Astrocyte (in vitro differentiated cells and primary cell): Measurements from ENCODE around the gene GDF7. TPM values are rescaled to one million over a fixed set of nuclear protein-coding genes. Genes with fewer than 3 reads are reported as not detected.

Experiments
- DNase-seq: peaks from one replicate; pipeline ENCODE4 v3.0.0-alpha.2; 2010; ENCODE audit warnings: low read depth
- FAIRE-seq: peaks from 2 replicates; lab custom pipeline; 2011; peaks lifted over from hg19 to GRCh38; lab: Jason Lieb, UNC
- H2AFZ ChIP-seq: 2 replicates; pipeline ENCODE4 v1.6.0; 2012; ENCODE audit warnings: low read depth, low read length, inconsistent platforms
- H3K27ac ChIP-seq: 2 replicates; pipeline ENCODE4 v1.5.1; 2011; ENCODE audit warnings: low read depth, low read length, inconsistent platforms
- H3K27me3 ChIP-seq: 2 replicates; pipeline ENCODE4 v1.6.0; 2011; ENCODE audit warnings: low read length, inconsistent platforms; ENCODE audit not compliant: insufficient read depth
- H3K36me3 ChIP-seq: 2 replicates; pipeline ENCODE4 v1.5.1; 2011; ENCODE audit warnings: low read length, inconsistent platforms; ENCODE audit not compliant: insufficient read depth
- H3K4me1 ChIP-seq: 2 replicates; pipeline ENCODE4 v1.5.1; 2011; ENCODE audit warnings: low read length, inconsistent platforms; ENCODE audit not compliant: insufficient read depth
- H3K4me2 ChIP-seq: 2 replicates; pipeline ENCODE4 v1.6.0; 2012; ENCODE audit warnings: low read length, inconsistent platforms
- H3K4me3 ChIP-seq: 2 replicates; pipeline ENCODE4 v1.5.1; 2011; ENCODE audit warnings: low read depth, mild to moderate bottlenecking, low read length, inconsistent platforms; ENCODE audit not compliant: insufficient read depth
- H3K79me2 ChIP-seq: 2 replicates; pipeline ENCODE4 v1.6.0; 2012; ENCODE audit warnings: mild to moderate bottlenecking, low read length, inconsistent platforms; ENCODE audit not compliant: insufficient read depth
- H3K9ac ChIP-seq: 2 replicates; pipeline ENCODE4 v1.6.0; 2012; ENCODE audit warnings: mild to moderate bottlenecking, low read length, inconsistent platforms
- H3K9me3 ChIP-seq: 2 replicates; pipeline ENCODE4 v1.5.1; 2012; ENCODE audit warnings: low read depth, mild to moderate bottlenecking, low read length, inconsistent platforms; ENCODE audit not compliant: insufficient read depth
- H4K20me1 ChIP-seq: 2 replicates; pipeline ENCODE4 v1.6.0; 2012; ENCODE audit warnings: low read length, inconsistent platforms; ENCODE audit not compliant: insufficient read depth
- H3K27ac Mint-ChIP-seq: one replicate; pipeline ENCODE4 v1.8.0; 2021; ENCODE audit warnings: mild to moderate bottlenecking, mixed read lengths; ENCODE audit not compliant: unreplicated experiment
- H3K27me3 Mint-ChIP-seq: one replicate; pipeline ENCODE4 v1.8.0; 2021; ENCODE audit warnings: low read depth, mixed read lengths; ENCODE audit not compliant: unreplicated experiment
- H3K36me3 Mint-ChIP-seq: one replicate; pipeline ENCODE4 v1.8.0; 2021; ENCODE audit warnings: low read depth, mixed read lengths; ENCODE audit not compliant: unreplicated experiment
- H3K4me1 Mint-ChIP-seq: one replicate; pipeline ENCODE4 v1.8.0; 2021; ENCODE audit warnings: low read depth, mixed read lengths; ENCODE audit not compliant: unreplicated experiment
- H3K4me3 Mint-ChIP-seq: one replicate; pipeline ENCODE4 v1.8.0; 2021; ENCODE audit warnings: mild to moderate bottlenecking, moderate library complexity, mixed read lengths; ENCODE audit not compliant: unreplicated experiment
- H3K9me3 Mint-ChIP-seq: one replicate; pipeline ENCODE4 v1.8.0; 2021; ENCODE audit warnings: mild to moderate bottlenecking, mixed read lengths; ENCODE audit not compliant: unreplicated experiment
- EZH2 ChIP-seq: IDR thresholded peaks from 2 replicates; pipeline ENCODE4 v1.6.1; 2012; ENCODE audit warnings: mild to moderate bottlenecking, low read length, inconsistent platforms; ENCODE audit not compliant: insufficient read depth
- total RNA-seq: library from RNA; stranded (reverse); gene quantifications from 2 replicates; pipeline ENCODE4 v1.2.1, GENCODE V29; 2021
- TF ChIP-seq, protein P1 (sequence below): IDR thresholded peaks from 2 replicates; pipeline ENCODE4 v1.5.1; 2011; ENCODE audit warnings: low read depth, mild to moderate bottlenecking, inconsistent platforms, low read length, moderate library complexity; ENCODE audit not compliant: insufficient read depth

The GDF7 gene
- total RNA-seq, 1 donor from 2014 or later, result 1.9 TPM

GRCh38 chr2:20666005-20666303 is 990 bp upstream of the GDF7 start:
- DNase-seq (no peak), FAIRE-seq (no peak)
- H4K20me1 ChIP-seq, result peaks cover 16% of the 10 kb centered on the region
- no peak overlapping the region for H3K9ac ChIP-seq
- Mint-ChIP-seq H3K27ac (no peak overlapping the region), H3K4me3 (no peak overlapping the region), H3K36me3 (no peaks in the 10 kb centered on the region), H3K4me1 (peaks cover 5% of the 10 kb centered on the region), H3K27me3 (peaks cover 72% of the 10 kb centered on the region), H3K9me3 (peaks cover 4% of the 10 kb centered on the region)
- no peak overlapping the region for H3K4me3 ChIP-seq
- TF ChIP-seq, protein P1, sequence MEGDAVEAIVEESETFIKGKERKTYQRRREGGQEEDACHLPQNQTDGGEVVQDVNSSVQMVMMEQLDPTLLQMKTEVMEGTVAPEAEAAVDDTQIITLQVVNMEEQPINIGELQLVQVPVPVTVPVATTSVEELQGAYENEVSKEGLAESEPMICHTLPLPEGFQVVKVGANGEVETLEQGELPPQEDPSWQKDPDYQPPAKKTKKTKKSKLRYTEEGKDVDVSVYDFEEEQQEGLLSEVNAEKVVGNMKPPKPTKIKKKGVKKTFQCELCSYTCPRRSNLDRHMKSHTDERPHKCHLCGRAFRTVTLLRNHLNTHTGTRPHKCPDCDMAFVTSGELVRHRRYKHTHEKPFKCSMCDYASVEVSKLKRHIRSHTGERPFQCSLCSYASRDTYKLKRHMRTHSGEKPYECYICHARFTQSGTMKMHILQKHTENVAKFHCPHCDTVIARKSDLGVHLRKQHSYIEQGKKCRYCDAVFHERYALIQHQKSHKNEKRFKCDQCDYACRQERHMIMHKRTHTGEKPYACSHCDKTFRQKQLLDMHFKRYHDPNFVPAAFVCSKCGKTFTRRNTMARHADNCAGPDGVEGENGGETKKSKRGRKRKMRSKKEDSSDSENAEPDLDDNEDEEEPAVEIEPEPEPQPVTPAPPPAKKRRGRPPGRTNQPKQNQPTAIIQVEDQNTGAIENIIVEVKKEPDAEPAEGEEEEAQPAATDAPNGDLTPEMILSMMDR, result no peak
- TF ChIP-seq EZH2, result peak; percentile 99
- H3K79me2 ChIP-seq, result no peaks in the 10 kb centered on the region
- H3K27ac ChIP-seq, result no peak overlapping the region
- H3K4me2 ChIP-seq, result peak overlapping the region; percentile 73
- H3K4me1 ChIP-seq, result peaks cover 6% of the 10 kb centered on the region
- H3K36me3 ChIP-seq, result no peaks in the 10 kb centered on the region
- peak overlapping the region; percentile 56 for H2AFZ ChIP-seq
- H3K27me3 ChIP-seq, result peaks cover 85% of the 10 kb centered on the region
- H3K9me3 ChIP-seq, result no peaks in the 10 kb centered on the region

- no peak overlapping the region for H3K27ac ChIP-seq
- peak overlapping the region; percentile 48 for H3K4me3 ChIP-seq
- peaks cover 92% of the 10 kb centered on the region for H3K27me3 ChIP-seq
- peaks cover 6% of the 10 kb centered on the region for H3K4me1 ChIP-seq
- H3K9me3 ChIP-seq, result no peaks in the 10 kb centered on the region
- FAIRE-seq (no peak), DNase-seq (no peak)
- Mint-ChIP-seq H3K36me3 (no peaks in the 10 kb centered on the region), H3K4me1 (peaks cover 2% of the 10 kb centered on the region), H3K9me3 (peaks cover 6% of the 10 kb centered on the region), H3K27ac (no peak overlapping the region), H3K27me3 (peaks cover 71% of the 10 kb centered on the region), H3K4me3 (no peak overlapping the region)
- no peaks in the 10 kb centered on the region for H3K36me3 ChIP-seq
- no peak overlapping the region for H3K9ac ChIP-seq
- peak overlapping the region; percentile 82 for H3K4me2 ChIP-seq
- peaks cover 16% of the 10 kb centered on the region for H4K20me1 ChIP-seq
- peak overlapping the region; percentile 60 for H2AFZ ChIP-seq
- H3K79me2 ChIP-seq, result no peaks in the 10 kb centered on the region
- TF ChIP-seq EZH2, result no peak
- TF ChIP-seq, protein P1, result no peak
Measured at GRCh38 chr2:20667151-20667530, 197 bp downstream of the GDF7 start.

GRCh38 chr2:20667531-20668401 is 822 bp downstream of the GDF7 start:
- Histone ChIP-seq H3K79me2 (no peaks in the 10 kb centered on the region), H3K27me3 (peaks cover 92% of the 10 kb centered on the region), H3K4me1 (peaks cover 6% of the 10 kb centered on the region), H3K4me3 (peak overlapping the region; percentile 48), H3K36me3 (no peaks in the 10 kb centered on the region), H3K4me2 (peak overlapping the region; percentile 82), H2AFZ (peak overlapping the region; percentile 60), H3K9ac (no peak overlapping the region), H3K9me3 (no peaks in the 10 kb centered on the region), H4K20me1 (peaks cover 16% of the 10 kb centered on the region), H3K27ac (no peak overlapping the region)
- Mint-ChIP-seq H3K4me1 (peaks cover 2% of the 10 kb centered on the region), H3K27ac (no peak overlapping the region), H3K9me3 (peaks cover 6% of the 10 kb centered on the region), H3K36me3 (no peaks in the 10 kb centered on the region), H3K27me3 (peaks cover 71% of the 10 kb centered on the region), H3K4me3 (peak overlapping the region; percentile 76)
- TF ChIP-seq EZH2, result peak; percentile 87
- TF ChIP-seq, protein P1, result no peak
- DNase-seq, result no peak
- no peak for FAIRE-seq
